Heart left ventricle (tissue), 16 donors: ENCODE results near the gene ANKRD16. TPM values are rescaled to one million over a fixed set of nuclear protein-coding genes. Genes with fewer than 3 reads are reported as not detected.
A peak's percentile ranks its signal among the peaks of the same experiment; 100 is the strongest.

Experiments
- ATAC-seq, 4 donors: fragments of 200-7000 bp; cut with Tn5 transposase; one replicate each; pipeline ENCODE4 v1.9.1; 2020 to 2022; ENCODE audit warnings: moderate library complexity in 4 of 4, mild to moderate bottlenecking in 3 of 4, moderate number of reproducible peaks in 1 of 4
- DNase-seq, 5 donors: peaks; one replicate each; pipeline ENCODE4 v3.0.0-alpha.2; 2020
- H3K27ac ChIP-seq, 12 donors: fragments of 200-600 bp; sonication (generic) in 4 of 12; one replicate each; pipeline versions ENCODE4 v1.5.0 to v1.8.0; 2016 to 2022; ENCODE audit warnings: mild to moderate bottlenecking in 2 of 12
- H3K27me3 ChIP-seq, 9 donors: fragments of 200-600 bp; sonication (generic) in 2 of 9; one replicate each; pipeline versions ENCODE4 v1.5.1 to v1.8.0; 2016 to 2022; ENCODE audit warnings: mild to moderate bottlenecking in 3 of 9
- H3K36me3 ChIP-seq, 9 donors: fragments of 200-600 bp; sonication (generic) in 2 of 9; one replicate each; pipeline versions ENCODE4 v1.5.0 to v1.8.0; 2018 to 2022; ENCODE audit warnings: mild to moderate bottlenecking in 2 of 9
- H3K4me1 ChIP-seq, 12 donors: fragments of 200-600 bp; sonication (generic) in 4 of 12; one replicate each; pipeline versions ENCODE4 v1.5.0 to v1.8.0; 2016 to 2022; ENCODE audit warnings: mild to moderate bottlenecking in 3 of 12
- H3K4me3 ChIP-seq, 12 donors: fragments of 200-600 bp; sonication (generic) in 4 of 12; one replicate each; pipeline versions ENCODE4 v1.5.0 to v1.8.0; 2017 to 2022; ENCODE audit warnings: mild to moderate bottlenecking in 9 of 12, moderate library complexity in 4 of 12
- H3K9me3 ChIP-seq, 12 donors: fragments of 200-600 bp; sonication (generic) in 4 of 12; one replicate each; pipeline versions ENCODE4 v1.5.0 to v1.8.0; 2016 to 2022; ENCODE audit warnings: mild to moderate bottlenecking in 1 of 12
- POLR2A ChIP-seq, 2 donors: fragments of 450-650 bp; IDR thresholded peaks; one replicate each; pipeline ENCODE4 v1.6.1; 2017; ENCODE audit warnings: antibody characterized with exemption in 2 of 2, mild to moderate bottlenecking in 2 of 2, moderate library complexity in 2 of 2
- WGBS, 4 donors: extraction: QIAGEN DNeasy Blood & Tissue Kit in 2 of 4; methylation state at CpG; one replicate each; pipeline versions ENCODE4 v1.1.5 to v1.1.7; 2013 to 2018; 5-methylcytosine and 5-hydroxymethylcytosine counted together
- intact Hi-C, 10 donors: fragments of 100-400 bp; cut with DNase I; formaldehyde crosslinking; loops; one replicate each; pipeline versions ENCODE4 v1.11.1 to v1.14.2; 2022
- polyA plus RNA-seq, 2 donors: library from polyadenylated mRNA; stranded (reverse); fragments of 200-250 nt; gene quantifications; one replicate each; pipeline ENCODE4 v1.2.3, GENCODE V29; 2013
- total RNA-seq, 9 donors: library from RNA; depleted of rRNA in 2 of 9; stranded (reverse); fragments of >200 nt in 2 of 9; fragmentation: NEBNext Ultra II Directional in 3 of 9; extraction: Animal tissue kit (Norgen Biotek cat#: 25700) in 3 of 9; gene quantifications; one replicate each; pipeline versions ENCODE4 v1.1.0 to v1.2.4, GENCODE V29; 2016 to 2023
- TF ChIP-seq, protein P1 (sequence below), 12 donors: fragments of 200-600 bp; sonication (generic) in 4 of 12; IDR thresholded peaks; one replicate each; pipeline versions ENCODE4 v1.5.0 to v1.8.0; 2018 to 2022; ENCODE audit warnings: antibody characterized with exemption in 12 of 12, mild to moderate bottlenecking in 5 of 12
- donor health status: ischemic (EF 13 %, LVEDD 7.1; RV severe dilation, severe dysfunction).
- donor health status: healthy with polysubstance abuse.
- donor health status: DM: no; HTN: yes; CAD: no.
- donor health status: DM: no; HTN: no; CAD: no.
- donor health status: ischemic (EF 25% LVEDD 6.9; RV normal size, moderate dysfunction).
- donor health status: ischemic (EF 25% LVEDD 5.7; RV mildly dilated, moderate dysfunction).
- donor health status: healthy.
- donor health status: DM: yes; HTN: yes; CAD: no.
- donor health status: ischemic (EF 35%, LVEDD 5.7; RV mildly dilated, moderate dysfunction).
- donor health status: nonischemic (EF 11% LVEDD 7.7; RV severe dilation, severe dysfunction).
- donor health status: DM: yes; HTN: yes; CAD: no.
- donor health status: PGD.
- donor health status: ischemic (EF 29% LVEDD 5.4; RV normal size, mild dysfunction).
- donor health status: nonischemic (EF 23%, LVEDD 6.1; RV moderate dilation, normal function).

Gene ANKRD16
- total and polyA plus RNA-seq, 11 donors: 1.7 to 5.0 (median 2.7) TPM

DNA sequence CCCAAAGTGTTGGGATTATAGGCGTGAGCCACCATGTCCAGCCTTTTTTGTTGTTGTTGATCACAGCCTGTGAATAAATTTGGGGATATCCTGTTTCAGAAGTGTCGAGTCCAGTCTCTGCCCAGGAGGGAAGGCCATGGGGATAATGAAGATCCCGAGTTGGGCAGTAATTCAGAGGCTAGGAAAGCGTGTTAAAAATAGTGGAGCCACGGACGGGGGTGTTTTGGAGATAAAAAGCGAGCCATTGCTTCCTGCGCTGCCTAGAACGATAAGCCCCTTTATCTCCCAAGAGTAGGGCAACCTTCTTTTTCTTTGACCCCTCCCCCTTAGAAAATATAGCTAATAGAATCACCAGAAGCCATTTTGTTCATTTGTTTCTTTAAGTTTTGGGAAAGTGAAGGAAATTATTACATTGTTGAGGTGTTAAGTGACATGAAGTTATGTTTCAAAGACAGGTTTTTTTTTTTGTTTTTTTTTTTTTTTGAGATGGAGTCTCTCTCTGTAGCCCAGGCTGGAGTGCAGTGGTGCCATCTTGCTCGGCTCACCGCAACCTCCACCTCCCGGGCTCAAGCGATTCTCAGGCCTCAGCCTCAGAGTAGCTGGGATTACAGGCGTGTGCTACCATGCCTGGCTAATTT, 44.3 kb upstream of the ANKRD16 start:
- TF ChIP-seq, protein P1, sequence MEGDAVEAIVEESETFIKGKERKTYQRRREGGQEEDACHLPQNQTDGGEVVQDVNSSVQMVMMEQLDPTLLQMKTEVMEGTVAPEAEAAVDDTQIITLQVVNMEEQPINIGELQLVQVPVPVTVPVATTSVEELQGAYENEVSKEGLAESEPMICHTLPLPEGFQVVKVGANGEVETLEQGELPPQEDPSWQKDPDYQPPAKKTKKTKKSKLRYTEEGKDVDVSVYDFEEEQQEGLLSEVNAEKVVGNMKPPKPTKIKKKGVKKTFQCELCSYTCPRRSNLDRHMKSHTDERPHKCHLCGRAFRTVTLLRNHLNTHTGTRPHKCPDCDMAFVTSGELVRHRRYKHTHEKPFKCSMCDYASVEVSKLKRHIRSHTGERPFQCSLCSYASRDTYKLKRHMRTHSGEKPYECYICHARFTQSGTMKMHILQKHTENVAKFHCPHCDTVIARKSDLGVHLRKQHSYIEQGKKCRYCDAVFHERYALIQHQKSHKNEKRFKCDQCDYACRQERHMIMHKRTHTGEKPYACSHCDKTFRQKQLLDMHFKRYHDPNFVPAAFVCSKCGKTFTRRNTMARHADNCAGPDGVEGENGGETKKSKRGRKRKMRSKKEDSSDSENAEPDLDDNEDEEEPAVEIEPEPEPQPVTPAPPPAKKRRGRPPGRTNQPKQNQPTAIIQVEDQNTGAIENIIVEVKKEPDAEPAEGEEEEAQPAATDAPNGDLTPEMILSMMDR (IDR thresholded peaks at IDR 0.05): no peak
- TF ChIP-seq POLR2A (IDR thresholded peaks at IDR 0.05): no peak
- no peak for ATAC-seq
- peak overlapping the region in 1 of 12 donors; percentile 75 for H3K27ac ChIP-seq
- intact Hi-C loops: no loop called here
- H3K4me1 ChIP-seq: peaks cover 0 to 11% (median 0%) of the 10 kb centered on the region in 12 donors
- 69 to 79% (median 73%) methylated on average over 14 of the region's 14 CpGs for WGBS, 4 donors
- H3K9me3 ChIP-seq: no peaks in the 10 kb centered on the region
- H3K4me3 ChIP-seq: no peak overlapping the region
- no peak for DNase-seq
- peaks cover 0 to 98% (median 88%) of the 10 kb centered on the region in 9 donors for H3K36me3 ChIP-seq
- no peaks in the 10 kb centered on the region for H3K27me3 ChIP-seq

DNA sequence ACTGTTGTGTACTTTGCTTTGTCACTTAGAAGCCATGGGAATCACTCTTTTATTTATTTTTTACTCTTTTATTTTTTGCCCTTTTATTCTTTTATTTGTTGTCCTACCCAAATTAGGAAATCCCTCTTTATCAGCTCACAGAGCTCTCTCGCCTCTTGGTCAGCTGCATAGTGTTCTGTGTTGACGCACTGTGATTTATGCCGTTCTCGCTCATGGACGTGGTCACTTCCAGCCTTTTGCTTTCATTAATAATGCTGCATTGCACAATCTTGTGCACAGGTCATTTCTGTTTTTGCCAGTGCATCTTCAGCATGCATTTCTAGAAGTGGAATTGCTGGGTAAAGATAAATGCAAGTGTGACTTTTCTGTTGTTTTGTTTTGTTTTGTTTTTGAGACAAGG, 42.7 kb upstream of the ANKRD16 start:
- no peak for DNase-seq
- 88 to 95% (median 92%) methylated on average over 5 of the region's 5 CpGs for WGBS, 4 donors
- Histone ChIP-seq H3K27ac (peak overlapping the region in 1 of 12 donors; percentile 75), H3K27me3 (no peaks in the 10 kb centered on the region), H3K36me3 (peaks cover 3 to 98% (median 88%) of the 10 kb centered on the region in 9 donors), H3K4me3 (no peak overlapping the region), H3K4me1 (peaks cover 0 to 11% (median 0%) of the 10 kb centered on the region in 12 donors), H3K9me3 (no peaks in the 10 kb centered on the region)
- intact Hi-C loops: no loop called here
- ATAC-seq: no peak
- TF ChIP-seq, protein P1 (IDR thresholded peaks at IDR 0.05): no peak
- no peak for TF ChIP-seq POLR2A (IDR thresholded peaks at IDR 0.05)

DNA sequence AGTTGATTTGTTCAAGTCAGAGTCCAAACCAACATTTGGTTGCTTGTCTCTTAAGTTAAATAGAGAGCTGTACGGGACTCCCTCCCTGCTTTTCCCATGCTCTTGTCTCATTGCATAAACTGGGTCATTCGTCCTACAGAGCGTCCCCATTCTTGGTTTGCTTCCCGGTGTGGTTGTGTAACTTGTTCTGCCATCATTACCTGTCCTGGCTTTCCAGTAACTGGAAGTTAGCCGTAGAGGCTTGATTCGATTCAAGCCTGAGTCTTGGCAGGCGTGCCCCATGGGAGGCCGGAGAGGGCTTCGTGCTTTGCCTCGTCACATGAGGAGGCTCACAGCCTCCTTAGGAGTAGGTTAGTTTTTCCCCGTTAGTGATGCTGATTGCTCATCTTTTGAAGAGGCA, 40.6 kb upstream of the ANKRD16 start:
- Histone ChIP-seq H3K36me3 (peaks cover 3 to 98% (median 88%) of the 10 kb centered on the region in 9 donors), H3K9me3 (no peaks in the 10 kb centered on the region), H3K27me3 (no peaks in the 10 kb centered on the region), H3K4me3 (no peak overlapping the region), H3K27ac (no peak overlapping the region), H3K4me1 (peaks cover 0 to 11% (median 0%) of the 10 kb centered on the region in 12 donors)
- TF ChIP-seq POLR2A (IDR thresholded peaks at IDR 0.05): no peak
- TF ChIP-seq, protein P1 (IDR thresholded peaks at IDR 0.05): no peak
- intact Hi-C loops: no loop called here
- DNase-seq (no peak), ATAC-seq (no peak)
- WGBS, 4 donors: 83 to 94% (median 86%) methylated on average over 11 of the region's 11 CpGs

DNA sequence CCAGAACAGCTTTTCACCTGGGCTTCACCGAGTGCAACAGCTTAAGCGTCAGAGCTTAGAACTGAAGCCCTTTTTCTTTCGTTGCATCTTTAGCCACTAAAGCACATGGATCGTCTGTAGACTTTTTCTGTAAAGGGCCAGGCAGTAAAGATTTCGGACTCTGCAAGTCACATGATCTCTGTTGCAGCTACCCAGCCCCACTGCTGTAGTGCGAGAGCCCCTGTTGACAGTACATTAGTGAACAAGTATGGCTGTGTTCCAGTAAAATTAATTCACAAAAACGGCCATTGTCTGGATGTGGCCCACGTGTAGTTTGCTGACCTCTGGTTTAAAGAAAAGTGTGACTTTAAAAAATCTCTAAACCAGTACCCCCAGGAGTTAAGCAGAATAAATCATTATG, 39.7 kb upstream of the ANKRD16 start:
- intact Hi-C loops: no loop called here
- H3K27me3 ChIP-seq: no peaks in the 10 kb centered on the region
- peaks cover 0 to 11% (median 0%) of the 10 kb centered on the region in 12 donors for H3K4me1 ChIP-seq
- 72 to 83% (median 79%) methylated on average over 8 of the region's 8 CpGs for WGBS, 4 donors
- ATAC-seq (no peak), DNase-seq (no peak)
- peaks cover 3 to 98% (median 88%) of the 10 kb centered on the region in 9 donors for H3K36me3 ChIP-seq
- no peaks in the 10 kb centered on the region for H3K9me3 ChIP-seq
- no peak overlapping the region for H3K27ac ChIP-seq
- no peak overlapping the region for H3K4me3 ChIP-seq
- TF ChIP-seq, protein P1 (IDR thresholded peaks at IDR 0.05): no peak
- no peak for TF ChIP-seq POLR2A (IDR thresholded peaks at IDR 0.05)
